GM10248 (cell line): ENCODE results near the gene RASGRP3.
"Not testable (repeated sequence)": the region's sequence is repeated elsewhere in the genome, so short reads cannot be mapped to it uniquely, and the experiment has no call there.

Experiments
- CTCF ChIA-PET: fragments of 300-600 bp; sonication (Branson Sonifier 250); formaldehyde crosslinking; extraction: SDS; loops from one replicate; lab custom pipeline; 2021; ENCODE audit warnings: antibody characterized with exemption; lab: Yijun Ruan, JAX
- POLR2A ChIA-PET: fragments of 350-650 bp; sonication (Branson Sonifier 250); formaldehyde crosslinking; extraction: SDS; loops from one replicate; lab custom pipeline; 2020; ENCODE audit warnings: antibody characterized with exemption; lab: Yijun Ruan, JAX
- DNase-seq: peaks from one replicate; pipeline ENCODE4 v3.0.0; 2012; ENCODE audit errors: extremely low spot score
- TF ChIP-seq, protein P1 (sequence below): IDR thresholded peaks from 2 replicates; pipeline ENCODE4 v1.5.1; 2012; ENCODE audit warnings: mild to moderate bottlenecking, low read depth; ENCODE audit errors: extremely low read depth, missing control alignments, control extremely low read depth

RASGRP3 gene

DNA sequence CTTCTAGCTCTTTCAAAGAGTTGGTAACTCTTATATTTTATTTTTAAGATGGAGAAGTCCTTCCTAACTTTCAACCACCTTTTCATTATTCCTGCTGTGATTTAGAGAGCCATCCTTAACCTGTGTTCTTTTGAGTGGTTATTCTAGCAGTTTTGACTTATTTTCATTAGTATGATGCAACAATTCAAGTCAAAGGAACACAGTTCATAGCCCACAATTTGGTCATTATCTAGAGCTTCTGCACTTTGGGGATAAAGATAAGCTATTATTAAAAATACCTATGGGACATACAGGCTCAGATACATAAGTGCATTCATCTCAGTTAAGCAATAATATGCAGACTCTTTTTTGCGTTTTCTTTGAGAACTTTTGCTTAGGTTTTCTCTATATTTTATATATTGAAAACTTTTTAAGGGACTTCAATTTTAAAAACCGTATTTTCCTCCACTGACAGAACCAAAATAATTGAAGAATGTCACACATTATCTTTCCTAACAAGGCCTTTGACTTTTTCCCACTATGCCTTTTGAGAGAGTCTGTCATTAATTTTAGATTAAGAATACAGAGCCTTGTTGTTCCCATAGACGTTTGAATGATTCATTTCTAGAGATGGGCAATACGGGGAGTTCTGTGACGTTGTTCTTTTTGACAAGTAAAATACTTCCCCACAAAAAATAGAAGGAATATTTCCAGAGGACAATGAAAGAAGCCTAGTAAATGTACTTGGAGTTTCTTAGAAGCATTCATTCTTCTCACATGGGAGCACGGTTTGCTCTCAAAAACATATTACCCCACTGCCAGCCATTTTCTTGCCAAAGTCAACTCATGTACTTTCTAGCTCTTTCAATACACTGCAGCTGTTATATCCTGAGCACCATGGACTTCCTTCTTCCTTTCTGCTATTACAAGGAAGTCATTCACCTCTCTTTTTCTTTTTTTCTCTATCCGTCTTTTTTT is 42.9 kb upstream of the RASGRP3 start:
- CTCF ChIA-PET = interaction anchor here (1.0 to 1.8 kb wide), 4 partner anchors 8 to 149 kb away, joined by 3 to 5 read pairs (median 4); no protein-coding TSS in a partner anchor
- POLR2A ChIA-PET = no interaction called here
- TF ChIP-seq, protein P1, sequence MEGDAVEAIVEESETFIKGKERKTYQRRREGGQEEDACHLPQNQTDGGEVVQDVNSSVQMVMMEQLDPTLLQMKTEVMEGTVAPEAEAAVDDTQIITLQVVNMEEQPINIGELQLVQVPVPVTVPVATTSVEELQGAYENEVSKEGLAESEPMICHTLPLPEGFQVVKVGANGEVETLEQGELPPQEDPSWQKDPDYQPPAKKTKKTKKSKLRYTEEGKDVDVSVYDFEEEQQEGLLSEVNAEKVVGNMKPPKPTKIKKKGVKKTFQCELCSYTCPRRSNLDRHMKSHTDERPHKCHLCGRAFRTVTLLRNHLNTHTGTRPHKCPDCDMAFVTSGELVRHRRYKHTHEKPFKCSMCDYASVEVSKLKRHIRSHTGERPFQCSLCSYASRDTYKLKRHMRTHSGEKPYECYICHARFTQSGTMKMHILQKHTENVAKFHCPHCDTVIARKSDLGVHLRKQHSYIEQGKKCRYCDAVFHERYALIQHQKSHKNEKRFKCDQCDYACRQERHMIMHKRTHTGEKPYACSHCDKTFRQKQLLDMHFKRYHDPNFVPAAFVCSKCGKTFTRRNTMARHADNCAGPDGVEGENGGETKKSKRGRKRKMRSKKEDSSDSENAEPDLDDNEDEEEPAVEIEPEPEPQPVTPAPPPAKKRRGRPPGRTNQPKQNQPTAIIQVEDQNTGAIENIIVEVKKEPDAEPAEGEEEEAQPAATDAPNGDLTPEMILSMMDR = no peak
- no peak for DNase-seq

DNA sequence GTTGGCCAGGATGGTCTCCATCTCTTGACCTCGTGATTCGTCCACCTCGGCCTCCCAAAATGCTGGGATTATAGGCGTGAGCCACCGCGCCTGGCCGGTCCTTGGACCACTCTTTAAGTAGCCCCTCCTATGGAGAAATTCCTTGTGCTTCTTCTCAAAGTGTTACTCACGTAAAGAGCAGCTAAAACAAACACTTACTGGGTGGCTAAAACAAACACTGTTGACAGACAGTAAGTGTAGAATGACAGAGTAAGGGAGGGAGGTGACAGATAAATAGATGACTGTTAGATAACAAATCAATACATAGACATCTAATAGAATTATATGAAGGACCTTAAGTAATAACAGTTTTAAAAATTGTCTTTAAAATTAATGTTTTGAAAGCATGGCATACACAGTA is 40.9 kb upstream of the RASGRP3 start:
- CTCF ChIA-PET = interaction anchor here (0.9 kb wide), 1 partner anchor 40 kb away, joined by 3 read pairs; no protein-coding TSS in a partner anchor
- TF ChIP-seq, protein P1 = no peak
- POLR2A ChIA-PET = no interaction called here
- DNase-seq = no peak

DNA sequence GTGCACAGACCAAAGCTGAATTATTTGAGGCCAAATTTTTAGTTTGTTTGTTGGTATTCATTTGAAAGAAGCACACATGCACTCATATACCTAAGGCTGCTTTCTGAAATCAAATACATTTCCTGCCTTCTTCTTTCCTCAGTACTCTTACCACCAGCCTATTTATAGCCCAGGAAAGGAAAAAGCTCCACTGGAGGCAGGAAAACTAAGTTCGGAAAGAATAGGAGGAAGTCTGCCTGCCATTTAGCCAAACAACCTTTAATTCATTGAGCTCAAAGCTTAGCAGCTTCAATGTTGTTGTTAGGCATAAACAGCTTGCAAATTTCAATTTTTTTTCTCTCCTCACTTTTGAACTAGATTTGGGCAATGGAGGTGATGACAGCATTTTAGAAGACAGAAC is 40.4 kb upstream of the RASGRP3 start:
- CTCF ChIA-PET = interaction anchor here (0.7 to 0.9 kb wide), 2 partner anchors 40 to 148 kb away, joined by 3 read pairs; no protein-coding TSS in a partner anchor
- POLR2A ChIA-PET = no interaction called here
- DNase-seq = no peak
- TF ChIP-seq, protein P1 = no peak

DNA sequence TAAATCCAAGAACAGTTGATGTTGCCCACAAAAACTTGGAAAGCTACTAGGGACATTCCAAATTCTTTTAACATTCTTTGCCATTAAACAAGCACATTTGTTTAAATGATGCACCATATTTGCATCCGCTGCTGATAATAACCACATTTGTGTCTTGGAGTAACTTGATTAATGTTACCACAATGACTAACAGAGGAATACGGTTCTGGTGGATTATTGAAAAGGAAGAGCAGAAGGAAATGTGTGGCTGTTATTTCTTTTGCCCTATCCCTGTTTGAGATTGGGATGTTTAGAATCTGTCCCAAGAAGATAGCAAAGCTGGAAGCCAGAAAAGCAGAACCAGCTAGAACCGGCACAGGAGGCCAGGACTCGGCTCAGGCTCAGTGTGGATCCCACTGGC is 39.2 kb upstream of the RASGRP3 start:
- TF ChIP-seq, protein P1 = no peak
- DNase-seq = no peak
- ChIA-PET CTCF (no interaction called here), POLR2A (no interaction called here)

DNA sequence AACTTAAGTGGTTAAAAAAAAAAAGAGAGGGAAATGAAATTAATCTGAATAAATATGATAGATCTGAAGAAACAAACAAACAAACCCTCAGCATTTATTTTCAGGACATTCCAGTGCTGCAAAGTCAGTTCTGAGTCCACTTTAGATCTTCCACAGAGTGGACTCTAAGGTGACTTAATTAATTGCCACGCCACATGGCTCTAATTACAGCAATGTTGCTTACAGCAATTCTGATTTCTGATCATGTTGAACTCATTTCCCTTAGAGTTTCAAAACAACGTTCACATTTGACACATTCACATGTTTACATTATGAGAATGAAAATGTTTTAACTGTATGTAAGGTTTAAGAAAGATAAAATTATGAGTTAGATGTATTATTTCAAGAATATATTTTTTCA is 38.6 kb upstream of the RASGRP3 start:
- ChIA-PET POLR2A (no interaction called here), CTCF (no interaction called here)
- DNase-seq = no peak
- TF ChIP-seq, protein P1 = no peak

DNA sequence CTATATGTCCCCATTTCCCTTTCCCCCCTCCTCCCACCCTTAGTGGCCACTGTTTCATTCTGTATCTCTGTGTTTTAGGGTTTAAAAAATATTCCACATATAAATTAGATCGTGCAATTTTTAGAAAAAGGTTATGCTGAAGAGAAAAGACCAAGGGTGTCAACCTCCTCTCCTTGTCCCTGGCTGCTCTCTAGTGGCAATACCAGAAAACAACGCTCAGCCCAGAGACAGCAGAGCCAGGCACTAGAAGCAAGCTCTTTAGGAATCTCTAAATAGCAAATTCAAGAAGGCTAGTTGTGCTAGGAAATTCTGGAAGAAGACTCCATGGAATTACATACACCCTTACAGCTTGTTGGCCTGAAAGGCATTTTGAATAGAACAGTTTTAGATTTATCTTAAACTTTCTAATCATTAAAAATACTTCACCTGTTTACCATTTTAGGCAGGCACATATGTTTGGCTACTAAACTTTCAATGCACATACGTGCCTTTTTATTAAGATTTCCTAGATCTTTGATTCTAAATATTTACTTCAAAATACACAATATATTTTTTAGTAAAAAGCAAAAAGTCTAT is 35.1 kb upstream of the RASGRP3 start:
- peak; percentile 53 for DNase-seq
- POLR2A ChIA-PET = no interaction called here

DNA sequence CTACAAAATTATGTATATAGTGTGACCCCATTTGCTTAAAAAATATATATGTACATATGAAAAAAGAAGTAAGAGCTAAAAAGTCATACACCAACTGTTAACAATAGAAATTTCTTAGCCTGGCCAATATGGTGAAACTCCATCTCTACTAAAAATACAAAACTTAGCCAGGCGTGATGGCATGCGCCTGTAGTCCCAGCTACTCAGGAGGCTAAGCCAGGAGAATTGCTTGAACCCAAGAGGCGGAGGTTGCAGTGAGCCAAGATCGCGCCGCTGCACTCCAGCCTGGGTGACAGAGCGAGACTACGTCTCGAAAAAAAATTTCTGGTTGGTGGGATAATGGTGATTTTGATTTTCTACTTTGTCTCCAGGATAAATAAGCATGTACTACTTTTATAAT is 34.4 kb upstream of the RASGRP3 start:
- CTCF ChIA-PET = interaction anchor here (0.8 to 2.0 kb wide), 6 partner anchors 9 to 141 kb away, joined by 3 to 5 read pairs (median 4); no protein-coding TSS in a partner anchor
- POLR2A ChIA-PET, DNase-seq: not testable (repeated sequence)

More for the DNA sequence above, 35.1 kb upstream of the RASGRP3 start:
- CTCF ChIA-PET = interaction anchor here (0.7 to 2.0 kb wide), 11 partner anchors 8 to 142 kb away, joined by 3 to 7 read pairs (median 4); no protein-coding TSS in a partner anchor
- TF ChIP-seq, protein P1 = peak; percentile 76
